NT2/D1 (cell line): ENCODE data around the gene SYF2.
"Not testable (repeated sequence)": the region's sequence is repeated elsewhere in the genome, so short reads cannot be mapped to it uniquely, and the experiment has no call there.

ENCODE experiments used
- DNase-seq: peaks from one replicate; pipeline ENCODE4 v3.0.0-alpha.2; 2011; ENCODE audit warnings: low read depth, low spot score
- H3K27me3 ChIP-seq: 2 replicates; pipeline ENCODE4 v1.6.0; 2011; ENCODE audit warnings: mild to moderate bottlenecking; ENCODE audit not compliant: insufficient read length, insufficient read depth
- H3K36me3 ChIP-seq: 2 replicates; pipeline ENCODE4 v1.6.1; 2011; ENCODE audit warnings: mild to moderate bottlenecking, low read length, mixed read lengths; ENCODE audit not compliant: insufficient read depth, insufficient read length
- H3K4me1 ChIP-seq: 2 replicates; pipeline ENCODE4 v1.5.1; 2011; ENCODE audit not compliant: insufficient read depth, insufficient read length
- H3K4me3 ChIP-seq: 2 replicates; pipeline ENCODE4 v1.5.1; 2011; ENCODE audit warnings: low read depth; ENCODE audit not compliant: insufficient read length
- H3K9ac ChIP-seq: 2 replicates; pipeline ENCODE4 v1.6.0; 2011; ENCODE audit warnings: low read depth; ENCODE audit not compliant: insufficient read length
- H3K9me3 ChIP-seq: 2 replicates; pipeline ENCODE4 v1.5.1; 2011; ENCODE audit warnings: mild to moderate bottlenecking, low read length; ENCODE audit not compliant: insufficient read depth
- SUZ12 ChIP-seq: IDR thresholded peaks from 2 replicates; pipeline ENCODE4 v1.6.1; 2011; ENCODE audit not compliant: insufficient read length, insufficient read depth; ENCODE audit errors: extremely low read depth
- YY1 ChIP-seq: IDR thresholded peaks from 2 replicates; pipeline ENCODE4 v1.6.1; 2011; ENCODE audit not compliant: insufficient read length, insufficient read depth
- ZNF274 ChIP-seq: IDR thresholded peaks from 2 replicates; pipeline ENCODE4 v1.6.1; 2011; ENCODE audit warnings: mild to moderate bottlenecking, low read depth, low read length

SYF2 gene

GRCh38 chr1:25260336-25260735 lies 28.0 kb upstream of the SYF2 start:
- H3K4me3 ChIP-seq, DNase-seq, H3K9me3 ChIP-seq, H3K4me1 ChIP-seq, H3K9ac ChIP-seq, H3K27me3 ChIP-seq: not testable (repeated sequence)
- H3K36me3 ChIP-seq, result peaks cover 11% of the 10 kb centered on the region

GRCh38 chr1:25259813-25260212 lies 27.5 kb upstream of the SYF2 start:
- H3K9ac ChIP-seq, DNase-seq, H3K9me3 ChIP-seq, H3K4me3 ChIP-seq, H3K27me3 ChIP-seq, H3K4me1 ChIP-seq: not testable (repeated sequence)
- peaks cover 11% of the 10 kb centered on the region for H3K36me3 ChIP-seq

- Histone ChIP-seq H3K4me1 (peaks cover 9% of the 10 kb centered on the region), H3K4me3 (no peak overlapping the region), H3K9ac (no peak overlapping the region), H3K9me3 (no peaks in the 10 kb centered on the region), H3K27me3 (no peaks in the 10 kb centered on the region), H3K36me3 (peaks cover under 1% of the 10 kb centered on the region)
- TF ChIP-seq SUZ12, result no peak
- TF ChIP-seq ZNF274, result no peak
- no peak for TF ChIP-seq YY1
- no peak for DNase-seq
Measured at GRCh38 chr1:25257196-25257595, 24.9 kb upstream of the SYF2 start.

GRCh38 chr1:25256578-25256965 lies 24.3 kb upstream of the SYF2 start:
- Histone ChIP-seq H3K36me3 (peaks cover 3% of the 10 kb centered on the region), H3K9ac (no peak overlapping the region), H3K9me3 (no peaks in the 10 kb centered on the region), H3K27me3 (no peaks in the 10 kb centered on the region), H3K4me1 (peaks cover 9% of the 10 kb centered on the region), H3K4me3 (no peak overlapping the region)
- TF ChIP-seq SUZ12 (no peak), YY1 (no peak), ZNF274 (no peak)
- DNase-seq, result no peak

GRCh38 chr1:25255706-25256577 lies 23.6 kb upstream of the SYF2 start:
- H3K9me3 ChIP-seq, result no peaks in the 10 kb centered on the region
- DNase-seq, result no peak
- H3K4me3 ChIP-seq, result no peak overlapping the region
- no peaks in the 10 kb centered on the region for H3K27me3 ChIP-seq
- peaks cover 9% of the 10 kb centered on the region for H3K4me1 ChIP-seq
- H3K9ac ChIP-seq, result no peak overlapping the region
- TF ChIP-seq SUZ12 (no peak), YY1 (no peak), ZNF274 (no peak)
- H3K36me3 ChIP-seq, result peaks cover 3% of the 10 kb centered on the region

GRCh38 chr1:25253911-25254310 lies 21.6 kb upstream of the SYF2 start:
- Histone ChIP-seq H3K4me1 (peaks cover 9% of the 10 kb centered on the region), H3K27me3 (no peaks in the 10 kb centered on the region), H3K9ac (no peak overlapping the region), H3K9me3 (no peaks in the 10 kb centered on the region), H3K36me3 (peaks cover 3% of the 10 kb centered on the region), H3K4me3 (no peak overlapping the region)
- peak; percentile 89 for DNase-seq
- TF ChIP-seq YY1, result no peak
- TF ChIP-seq SUZ12, result no peak

GRCh38 chr1:25247829-25248754 lies 15.8 kb upstream of the SYF2 start:
- Histone ChIP-seq H3K36me3 (peaks cover 40% of the 10 kb centered on the region), H3K4me3 (peak overlapping the region; percentile 100), H3K27me3 (no peaks in the 10 kb centered on the region), H3K9me3 (no peaks in the 10 kb centered on the region), H3K4me1 (peaks cover 6% of the 10 kb centered on the region), H3K9ac (peak overlapping the region; percentile 100)
- DNase-seq, result peak; percentile 89
- TF ChIP-seq YY1, result no peak
- no peak for TF ChIP-seq ZNF274
- TF ChIP-seq SUZ12, result no peak
